GM12891 (cell line): ENCODE results near the gene NEFH.

Experiments
- PAX5 ChIP-seq: IDR thresholded peaks from 2 replicates; pipeline ENCODE4 v1.6.1; 2011; ENCODE audit warnings: low read length, moderate library complexity, mild to moderate bottlenecking; ENCODE audit not compliant: insufficient read depth, severe bottlenecking
- POLR2A ChIP-seq: IDR thresholded peaks from 2 replicates; pipeline ENCODE4 v1.6.1; 2011; ENCODE audit warnings: low read depth, low read length, control low read depth
- POLR2AphosphoS5 ChIP-seq: IDR thresholded peaks from 2 replicates; pipeline ENCODE4 v1.6.1; 2011; ENCODE audit warnings: low read depth, low read length, control low read depth
- POU2F2 ChIP-seq: IDR thresholded peaks from 2 replicates; pipeline ENCODE4 v1.6.1; 2011; ENCODE audit warnings: low read depth, mild to moderate bottlenecking, control low read depth, low read length, moderate library complexity
- TAF1 ChIP-seq: IDR thresholded peaks from 2 replicates; pipeline ENCODE4 v1.6.1; 2011; ENCODE audit warnings: low read depth, low read length, control low read depth

DNA sequence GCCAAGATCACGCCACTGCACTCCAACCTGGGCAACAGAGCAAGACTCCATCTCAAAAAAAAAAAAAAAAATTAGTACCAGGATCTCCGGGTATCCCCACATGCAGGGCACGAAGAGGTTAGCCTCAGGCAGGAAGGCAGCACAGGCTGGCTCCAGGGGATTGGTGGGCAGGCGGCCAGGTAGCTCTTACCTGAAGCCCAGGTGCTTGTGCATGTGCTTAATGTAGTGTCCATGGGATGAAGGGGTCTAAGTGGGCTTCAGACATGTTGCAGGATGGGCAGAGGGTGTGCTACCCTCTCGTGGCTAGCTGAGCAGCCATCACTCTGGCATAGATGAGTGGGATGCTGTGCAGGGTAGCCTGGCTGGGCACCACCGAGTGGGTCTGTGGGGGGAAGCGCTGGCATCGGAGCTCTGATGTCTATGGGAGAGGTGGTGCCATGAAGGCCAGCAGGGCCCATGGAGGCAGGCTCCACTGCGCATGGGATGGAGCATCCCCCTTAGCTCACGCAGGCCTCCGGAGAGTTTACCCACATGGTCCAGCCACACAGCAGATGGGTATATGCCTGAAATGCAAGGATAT, 30.6 kb upstream of the NEFH start:
- TF ChIP-seq PAX5 (no peak), POLR2AphosphoS5 (no peak), POLR2A (no peak), TAF1 (no peak), POU2F2 (no peak)
